ENCODE results near the gene DCUN1D2. TPM values are rescaled to one million over a fixed set of nuclear protein-coding genes. Genes with fewer than 3 reads are reported as not detected.

DCUN1D2 gene
- total and polyA plus RNA-seq, 9 donors: 9.7 to 31.4 (median 16.4) TPM

DNA sequence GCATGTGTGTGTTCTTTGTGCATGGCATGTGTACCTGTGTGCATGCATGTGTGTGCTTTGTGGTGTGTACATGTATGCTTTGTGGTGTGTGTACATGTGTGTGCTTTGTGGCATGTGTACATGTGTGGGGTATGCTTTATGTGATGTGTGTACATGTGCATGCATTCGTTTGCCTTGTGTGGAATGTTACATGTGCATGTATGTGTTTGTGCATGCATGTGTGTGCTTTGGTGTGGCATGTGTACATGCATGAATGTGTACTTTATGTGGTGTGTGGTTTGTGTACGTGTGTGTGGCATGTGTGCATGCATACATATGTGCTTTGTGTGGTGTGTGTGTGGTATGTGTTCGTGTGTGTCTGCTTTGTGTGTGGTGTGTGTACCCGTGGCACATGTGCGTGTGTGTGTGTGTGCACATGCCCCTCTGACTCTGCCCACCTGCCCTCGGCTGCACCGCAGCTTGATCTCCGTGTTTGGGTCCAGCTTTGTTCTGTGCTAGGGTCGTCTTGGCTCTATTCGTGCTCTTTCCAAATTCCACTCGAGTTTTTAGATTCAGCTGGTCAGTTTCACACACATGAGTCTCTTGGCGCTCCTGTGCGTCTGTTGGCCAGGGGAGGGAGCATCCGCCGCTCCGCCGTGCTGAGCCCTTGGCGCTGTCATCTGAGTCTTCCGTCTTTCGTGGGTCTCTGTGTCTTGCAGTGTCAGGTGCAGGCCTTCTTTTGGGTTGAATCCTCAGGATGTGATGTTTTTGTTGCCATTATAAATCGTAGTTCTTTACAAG, 47.6 kb upstream of the DCUN1D2 start:
- H3K9me3 ChIP-seq: no peaks in the 10 kb centered on the region
- TF ChIP-seq POLR2A (IDR thresholded peaks at IDR 0.05): no peak
- peak in 1 of 5 donors; percentile 32 for DNase-seq
- intact Hi-C loops (cut with DNase I): no loop called here
- H3K27me3 ChIP-seq: no peaks in the 10 kb centered on the region
- no peak overlapping the region for H3K4me3 ChIP-seq
- 50 to 72% (median 50%) methylated on average over 21 of the region's 21 CpGs for whole genome bisulfite sequencing, 3 donors
- no peaks in the 10 kb centered on the region for H3K4me1 ChIP-seq (ENCODE audit: insufficient read depth)
- no peaks in the 10 kb centered on the region for H3K36me3 ChIP-seq
- no peak overlapping the region for H3K27ac ChIP-seq

DNA sequence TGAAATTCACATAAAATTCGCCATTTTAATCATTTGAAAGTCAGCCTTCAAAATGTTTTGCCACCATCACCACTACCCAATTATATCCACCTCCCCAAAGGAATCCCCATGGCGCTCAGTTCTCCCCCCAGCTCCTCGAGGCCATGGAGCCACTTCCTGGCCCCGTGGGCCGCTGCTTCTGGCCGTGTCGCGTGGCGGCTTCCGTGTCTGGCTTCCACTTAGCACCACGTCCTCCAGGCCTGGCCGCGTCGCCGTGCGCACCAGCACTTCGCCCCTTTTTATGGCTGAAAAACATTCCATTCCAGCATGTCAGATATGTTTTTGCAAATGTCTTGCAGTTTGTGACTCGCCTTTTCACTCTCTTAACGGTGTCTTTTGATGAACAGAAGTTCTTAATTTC, 46.7 kb upstream of the DCUN1D2 start:
- WGBS, 3 donors: 90 to 94% (median 94%) methylated on average over 19 of the region's 19 CpGs
- Histone ChIP-seq H3K36me3 (no peaks in the 10 kb centered on the region), H3K27ac (no peak overlapping the region), H3K9me3 (no peaks in the 10 kb centered on the region), H3K4me1 (ENCODE audit: insufficient read depth) (peaks cover under 1% of the 10 kb centered on the region), H3K4me3 (no peak overlapping the region), H3K27me3 (no peaks in the 10 kb centered on the region)
- TF ChIP-seq EP300 (IDR thresholded peaks at IDR 0.05) (no peak), POLR2A (IDR thresholded peaks at IDR 0.05) (no peak)
- TF ChIP-seq, protein P1, sequence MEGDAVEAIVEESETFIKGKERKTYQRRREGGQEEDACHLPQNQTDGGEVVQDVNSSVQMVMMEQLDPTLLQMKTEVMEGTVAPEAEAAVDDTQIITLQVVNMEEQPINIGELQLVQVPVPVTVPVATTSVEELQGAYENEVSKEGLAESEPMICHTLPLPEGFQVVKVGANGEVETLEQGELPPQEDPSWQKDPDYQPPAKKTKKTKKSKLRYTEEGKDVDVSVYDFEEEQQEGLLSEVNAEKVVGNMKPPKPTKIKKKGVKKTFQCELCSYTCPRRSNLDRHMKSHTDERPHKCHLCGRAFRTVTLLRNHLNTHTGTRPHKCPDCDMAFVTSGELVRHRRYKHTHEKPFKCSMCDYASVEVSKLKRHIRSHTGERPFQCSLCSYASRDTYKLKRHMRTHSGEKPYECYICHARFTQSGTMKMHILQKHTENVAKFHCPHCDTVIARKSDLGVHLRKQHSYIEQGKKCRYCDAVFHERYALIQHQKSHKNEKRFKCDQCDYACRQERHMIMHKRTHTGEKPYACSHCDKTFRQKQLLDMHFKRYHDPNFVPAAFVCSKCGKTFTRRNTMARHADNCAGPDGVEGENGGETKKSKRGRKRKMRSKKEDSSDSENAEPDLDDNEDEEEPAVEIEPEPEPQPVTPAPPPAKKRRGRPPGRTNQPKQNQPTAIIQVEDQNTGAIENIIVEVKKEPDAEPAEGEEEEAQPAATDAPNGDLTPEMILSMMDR (IDR thresholded peaks at IDR 0.05): no peak
- DNase-seq: peak in 1 of 5 donors; percentile 14
- intact Hi-C loops (cut with DNase I): no loop called here

GRCh38 chr13:113536461-113537110, 46.1 kb upstream of the DCUN1D2 start:
- Histone ChIP-seq H3K9me3 (no peaks in the 10 kb centered on the region), H3K27me3 (no peaks in the 10 kb centered on the region), H3K4me1 (ENCODE audit: insufficient read depth) (peaks cover 2% of the 10 kb centered on the region), H3K4me3 (no peak overlapping the region), H3K36me3 (no peaks in the 10 kb centered on the region), H3K27ac (no peak overlapping the region)
- no peak for TF ChIP-seq EP300 (IDR thresholded peaks at IDR 0.05)
- TF ChIP-seq, protein P1 (IDR thresholded peaks at IDR 0.05): no peak
- no peak for TF ChIP-seq POLR2A (IDR thresholded peaks at IDR 0.05)
- 88 to 93% (median 89%) methylated on average over 18 of the region's 18 CpGs for WGBS, 3 donors
- intact Hi-C loops (cut with DNase I): no loop called here
- DNase-seq: peak in 1 of 5 donors; percentile 10

- Histone ChIP-seq H3K4me1 (ENCODE audit: insufficient read depth) (peaks cover 2% of the 10 kb centered on the region), H3K36me3 (no peaks in the 10 kb centered on the region), H3K27ac (no peak overlapping the region), H3K9me3 (no peaks in the 10 kb centered on the region), H3K4me3 (no peak overlapping the region), H3K27me3 (no peaks in the 10 kb centered on the region)
- 93 to 96% (median 93%) methylated on average over 13 of the region's 13 CpGs for WGBS, 3 donors
- TF ChIP-seq POLR2A (IDR thresholded peaks at IDR 0.05) (no peak), EP300 (IDR thresholded peaks at IDR 0.05) (no peak)
- TF ChIP-seq, protein P1 (IDR thresholded peaks at IDR 0.05): no peak
- DNase-seq: no peak
- intact Hi-C loops (cut with DNase I): no loop called here
Observed at GRCh38 chr13:113535381-113535781, 44.9 kb upstream of the DCUN1D2 start.

Data from ovary (tissue), 9 donors.